Loucy (cell line): ENCODE results near the gene ZNF548.

Source experiments
- CTCF ChIP-seq: fragments of 200-600 bp; sonication (generic); conservative IDR thresholded peaks from 2 replicates; pipeline ENCODE4 v1.5.1; 2014; ENCODE audit warnings: mild to moderate bottlenecking, antibody characterized with exemption, low read length
- EZH2phosphoT487 ChIP-seq: fragments of 200-600 bp; IDR thresholded peaks from 2 replicates; pipeline ENCODE4 v1.6.1; 2018; ENCODE audit warnings: antibody characterized with exemption, mild to moderate bottlenecking, moderate library complexity, borderline replicate concordance

GRCh38 chr19:57342582-57342981 is 47.1 kb upstream of the ZNF548 start:
- TF ChIP-seq CTCF (no peak), EZH2phosphoT487 (no peak)
